ENCODE data around the gene STRADA. TPM values are rescaled to one million over a fixed set of nuclear protein-coding genes. Genes with fewer than 3 reads are reported as not detected.

The STRADA gene
- total and polyA plus RNA-seq, 10 of the 15 experiments (the other 5 are each of a cell fraction or from before 2014, with no cell fraction given): 13.3 to 54.1 (median 44.0) TPM

DNA sequence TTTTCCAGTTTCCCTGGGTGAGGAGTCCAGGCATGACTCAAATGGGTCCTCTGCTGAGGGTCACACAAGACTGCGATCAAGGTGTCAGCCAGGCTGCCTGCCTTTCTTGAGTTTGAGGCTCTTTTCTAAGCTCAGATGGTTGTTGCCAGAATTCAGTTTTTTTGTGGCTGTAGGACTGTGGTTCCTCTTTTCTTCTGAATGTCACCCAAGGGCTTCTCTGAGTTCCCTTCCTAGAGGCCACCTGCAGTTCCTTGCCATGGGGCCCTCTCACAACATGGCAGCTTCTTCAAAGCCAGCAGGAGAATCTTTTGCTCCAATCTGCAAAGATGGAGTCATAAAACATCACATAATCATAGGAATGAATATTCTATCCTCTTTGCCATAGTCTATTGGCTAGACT is 59.2 kb downstream of the STRADA start:
- ATAC-seq (no peak), FAIRE-seq (no peak), DNase-seq (ENCODE audit: low read depth, low spot score) (no peak)
- TF ChIP-seq LARP7 (IDR thresholded peaks at IDR 0.05) (no peak), ZNF622 (IDR thresholded peaks at IDR 0.05) (no peak), NR2C2 (IDR thresholded peaks at IDR 0.05; ENCODE audit: borderline replicate concordance, control insufficient read depth, insufficient read length, low read depth) (no peak), CBFB (IDR thresholded peaks at IDR 0.05; ENCODE audit: low read depth) (no peak), BCL11A (IDR thresholded peaks at IDR 0.05; ENCODE audit: low read depth, low read length) (no peak), ETV6 (conservative IDR thresholded peaks at IDR 0.05 in 1 of 2, IDR thresholded peaks at IDR 0.05 in 1 of 2; ENCODE audit: borderline replicate concordance in 1 of 2, low read depth in 1 of 2) (no peak), IRF3 (IDR thresholded peaks at IDR 0.05) (no peak), BACH1 (IDR thresholded peaks at IDR 0.05; ENCODE audit: borderline replicate concordance) (no peak)
- no TSS peak for BruUV-seq (replicated peaks)
- H4K20me1 ChIP-seq (ENCODE audit: control insufficient read depth, insufficient read depth): no peaks in the 10 kb centered on the region
- H3K27ac ChIP-seq (ENCODE audit: control insufficient read depth, insufficient read depth): no peak overlapping the region
- H3K27me3 ChIP-seq (replicated peaks in 1 of 2; ENCODE audit: control insufficient read depth in 2 of 2, insufficient read depth in 2 of 2, low read length in 1 of 2): no peaks in the 10 kb centered on the region
- in situ Hi-C loops (cut with MboI) (no loop called here), intact Hi-C loops (cut with micrococcal nuclease; ENCODE audit: unreplicated experiment) (no loop called here)
- no peaks in the 10 kb centered on the region for H3K4me1 ChIP-seq (ENCODE audit: control insufficient read depth, insufficient read depth, low read length)
- ChIA-PET RAD21 (ENCODE audit: unreplicated experiment) (no interaction called here), SMC1A (ENCODE audit: uncharacterized antibody, unreplicated experiment) (interaction anchor here (1.1 to 1.7 kb wide), 5 partner anchors 16 to 152 kb away, joined by 3 to 6 read pairs (median 3); no protein-coding TSS in a partner anchor), CTCF (interaction anchor here (0.7 to 1.8 kb wide), 5 partner anchors 13 to 257 kb away, joined by 3 to 4 read pairs (median 3); no protein-coding TSS in a partner anchor), POLR2A (interaction anchor here (0.5 to 2.1 kb wide), 6 partner anchors 8 to 57 kb away, joined by 3 to 7 read pairs (median 3); no protein-coding TSS in a partner anchor)
- no peak overlapping the region for H3K4me2 ChIP-seq (ENCODE audit: control insufficient read depth, insufficient read depth)
- no peak overlapping the region for H2AFZ ChIP-seq (ENCODE audit: control insufficient read depth, low read depth, low read length)
- no peak overlapping the region for H3K9ac ChIP-seq (ENCODE audit: control insufficient read depth, insufficient read depth, low read length)
- no peak overlapping the region for H3K4me3 ChIP-seq
- no peaks in the 10 kb centered on the region for H3K9me3 ChIP-seq (replicated peaks; ENCODE audit: control insufficient read depth, insufficient read depth, low read length)
- WGBS (ENCODE audit: insufficient coverage, insufficient replicate concordance, low lambda C conversion rate, missing lambda C conversion rate): 100% methylated on average over 1 of the region's 1 CpG
- H3K79me2 ChIP-seq (ENCODE audit: control insufficient read depth, insufficient read depth, low read length): no peaks in the 10 kb centered on the region
- H3K36me3 ChIP-seq (ENCODE audit: control insufficient read depth in 2 of 2, insufficient read depth in 2 of 2, low read length in 1 of 2): peaks cover 2 to 12% of the 10 kb centered on the region in 2 experiments; a peak in 3 of 4 replicates
